Tibial nerve (tissue), 3 donors: ENCODE results near the gene ARF1.

Experiments used
- CTCF ChIP-seq, 5 experiments: fragments of 200-600 bp in 3 of 5; fragments of 450-650 bp in 2 of 5; sonication (generic) in 3 of 5; IDR thresholded peaks; one replicate each; pipeline ENCODE4 v1.5.1; 2016 to 2019; ENCODE audit warnings: antibody characterized with exemption in 5 of 5, mild to moderate bottlenecking in 3 of 5, moderate library complexity in 2 of 5
- POLR2A ChIP-seq, 2 donors: fragments of 450-650 bp; IDR thresholded peaks; one replicate each; pipeline ENCODE4 v1.6.1; 2017; ENCODE audit warnings: antibody characterized with exemption in 2 of 2, mild to moderate bottlenecking in 2 of 2, moderate library complexity in 2 of 2

- TF ChIP-seq CTCF (IDR thresholded peaks at IDR 0.05), result no peak
- no peak for TF ChIP-seq POLR2A (IDR thresholded peaks at IDR 0.05)
These were observed 18.2 kb upstream of the ARF1 start for GRCh38 chr1:228064296-228064695.
